Measurements from ENCODE around the gene AFAP1L1.

AFAP1L1 gene

GRCh38 chr5:149333711-149334443, 62.2 kb downstream of the AFAP1L1 start:
- Mint-ChIP-seq H3K27me3 (no peaks in the 10 kb centered on the region), H3K27ac (no peak overlapping the region), H3K9me3 (no peaks in the 10 kb centered on the region), H3K4me3 (no peak overlapping the region), H3K4me1 (no peaks in the 10 kb centered on the region)
- DNase-seq: no peak
- ATAC-seq: no peak

- Mint-ChIP-seq H3K27me3 (no peaks in the 10 kb centered on the region), H3K4me1 (no peaks in the 10 kb centered on the region), H3K4me3 (no peak overlapping the region), H3K27ac (no peak overlapping the region), H3K9me3 (no peaks in the 10 kb centered on the region)
- ATAC-seq (no peak), DNase-seq (no peak)
These were observed 66.1 kb downstream of the AFAP1L1 start for GRCh38 chr5:149337736-149338135.

- Mint-ChIP-seq H3K4me3 (no peak overlapping the region), H3K9me3 (no peaks in the 10 kb centered on the region), H3K4me1 (peaks cover 2% of the 10 kb centered on the region), H3K27me3 (no peaks in the 10 kb centered on the region), H3K27ac (no peak overlapping the region)
- no peak for DNase-seq
- ATAC-seq: no peak
These were observed 66.7 kb downstream of the AFAP1L1 start for GRCh38 chr5:149338364-149338763.

GRCh38 chr5:149340920-149341319, 69.3 kb downstream of the AFAP1L1 start:
- Mint-ChIP-seq H3K4me3 (no peak overlapping the region), H3K27me3 (no peaks in the 10 kb centered on the region), H3K27ac (no peak overlapping the region), H3K9me3 (no peaks in the 10 kb centered on the region), H3K4me1 (peaks cover 21% of the 10 kb centered on the region)
- ATAC-seq (no peak), DNase-seq (no peak)

GRCh38 chr5:149341876-149342275, 70.2 kb downstream of the AFAP1L1 start:
- Mint-ChIP-seq H3K9me3 (no peaks in the 10 kb centered on the region), H3K27me3 (no peaks in the 10 kb centered on the region), H3K4me3 (no peak overlapping the region), H3K27ac (no peak overlapping the region), H3K4me1 (peaks cover 23% of the 10 kb centered on the region)
- DNase-seq (no peak), ATAC-seq (no peak)

- Mint-ChIP-seq H3K4me3 (peak overlapping the region; percentile 89 to 100), H3K4me1 (peaks cover 46% of the 10 kb centered on the region), H3K27ac (no peak overlapping the region), H3K27me3 (no peaks in the 10 kb centered on the region), H3K9me3 (no peaks in the 10 kb centered on the region)
- DNase-seq (no peak), ATAC-seq (no peak)
These were observed 72.5 kb downstream of the AFAP1L1 start for GRCh38 chr5:149344151-149344550.

GRCh38 chr5:149345147-149345891, 73.7 kb downstream of the AFAP1L1 start, which contains the start of gene GRPEL2:
Gene GRPEL2 (plus strand): TSS chr5:149345499. CDS start chr5:149345540, 41 bp downstream.
- peak; percentile 97 for ATAC-seq

GRCh38 chr5:149345892-149346222, 74.2 kb downstream of the AFAP1L1 start:
- no peaks in the 10 kb centered on the region for H3K9me3 Mint-ChIP-seq
- DNase-seq: peak in 1 of 2 donors; percentile 36

More at GRCh38 chr5:149345147-149345891, 73.7 kb downstream of the AFAP1L1 start, which contains the start of gene GRPEL2:
- H3K27me3 Mint-ChIP-seq: no peaks in the 10 kb centered on the region
- peak; percentile 92 to 97 for DNase-seq
- H3K9me3 Mint-ChIP-seq: no peaks in the 10 kb centered on the region
- peaks cover 54% of the 10 kb centered on the region for H3K4me1 Mint-ChIP-seq
- peak within 1 kb of the TSS; percentile 100 for H3K27ac Mint-ChIP-seq
- H3K4me3 Mint-ChIP-seq: peak within 1 kb of the TSS; percentile 89 to 100

GRCh38 chr5:149348518-149348917, 76.9 kb downstream of the AFAP1L1 start:
- peak; percentile 34 for ATAC-seq
- Mint-ChIP-seq H3K4me3 (peak overlapping the region; percentile 89 to 100), H3K9me3 (no peaks in the 10 kb centered on the region), H3K27me3 (no peaks in the 10 kb centered on the region), H3K27ac (peak overlapping the region; percentile 72 to 92), H3K4me1 (peaks cover 80% of the 10 kb centered on the region)
- DNase-seq: no peak

More at GRCh38 chr5:149345892-149346222, 74.2 kb downstream of the AFAP1L1 start:
- H3K27ac Mint-ChIP-seq: peak overlapping the region; percentile 100
- peak overlapping the region; percentile 89 to 100 for H3K4me3 Mint-ChIP-seq
- no peaks in the 10 kb centered on the region for H3K27me3 Mint-ChIP-seq
- ATAC-seq: peak; percentile 6
- peaks cover 60% of the 10 kb centered on the region for H3K4me1 Mint-ChIP-seq

GRCh38 chr5:149349382-149349781, 77.7 kb downstream of the AFAP1L1 start:
- ATAC-seq: no peak
- Mint-ChIP-seq H3K27ac (no peak overlapping the region), H3K27me3 (no peaks in the 10 kb centered on the region), H3K9me3 (no peaks in the 10 kb centered on the region), H3K4me3 (no peak overlapping the region), H3K4me1 (peaks cover 78% of the 10 kb centered on the region)
- no peak for DNase-seq

- peaks cover 90% of the 10 kb centered on the region for H3K4me1 Mint-ChIP-seq
- H3K27ac Mint-ChIP-seq: no peak overlapping the region
- peak overlapping the region; percentile 26 to 31 for H3K4me3 Mint-ChIP-seq
- H3K27me3 Mint-ChIP-seq: no peaks in the 10 kb centered on the region
- no peaks in the 10 kb centered on the region for H3K9me3 Mint-ChIP-seq
- ATAC-seq (no peak), DNase-seq (no peak)
These were observed 80.5 kb downstream of the AFAP1L1 start for GRCh38 chr5:149352169-149352568.

GRCh38 chr5:149353911-149354310, 82.3 kb downstream of the AFAP1L1 start:
- no peaks in the 10 kb centered on the region for H3K9me3 Mint-ChIP-seq
- no peak for DNase-seq
- H3K4me1 Mint-ChIP-seq: peaks cover 85% of the 10 kb centered on the region
- no peaks in the 10 kb centered on the region for H3K27me3 Mint-ChIP-seq
- no peak overlapping the region for H3K27ac Mint-ChIP-seq
- H3K4me3 Mint-ChIP-seq: no peak overlapping the region
- ATAC-seq: no peak

- Mint-ChIP-seq H3K27me3 (no peaks in the 10 kb centered on the region), H3K4me3 (no peak overlapping the region), H3K9me3 (no peaks in the 10 kb centered on the region), H3K27ac (no peak overlapping the region), H3K4me1 (peaks cover 88% of the 10 kb centered on the region)
- no peak for ATAC-seq
- no peak for DNase-seq
These were observed 84.0 kb downstream of the AFAP1L1 start for GRCh38 chr5:149355688-149356087.

- Mint-ChIP-seq H3K4me3 (peak overlapping the region in 1 of 2 donors; percentile 6), H3K27ac (no peak overlapping the region), H3K27me3 (no peaks in the 10 kb centered on the region), H3K9me3 (no peaks in the 10 kb centered on the region), H3K4me1 (peaks cover 85% of the 10 kb centered on the region)
- ATAC-seq (no peak), DNase-seq (no peak)
These were observed 84.7 kb downstream of the AFAP1L1 start for GRCh38 chr5:149356391-149356790.

- H3K4me1 Mint-ChIP-seq: peaks cover 75% of the 10 kb centered on the region
- peak; percentile 98 for ATAC-seq
These were observed 86.0 kb downstream of the AFAP1L1 start, which contains the start of gene PCYOX1L for GRCh38 chr5:149357370-149358293. Gene PCYOX1L (plus strand): TSS chr5:149358046. CDS start chr5:149358069, 23 bp downstream.

More at GRCh38 chr5:149357370-149358293, 86.0 kb downstream of the AFAP1L1 start, which contains the start of gene PCYOX1L:
- DNase-seq: peak; percentile 92 to 98
- Mint-ChIP-seq H3K27ac (peak within 1 kb of the TSS; percentile 90 to 94), H3K27me3 (no peaks in the 10 kb centered on the region), H3K4me3 (peak within 1 kb of the TSS; percentile 97 to 98), H3K9me3 (no peaks in the 10 kb centered on the region)
